ENCODE data around the gene ZNF141. TPM values are rescaled to one million over a fixed set of nuclear protein-coding genes. Genes with fewer than 3 reads are reported as not detected.
"Not testable (repeated sequence)": the region's sequence is repeated elsewhere in the genome, so short reads cannot be mapped to it uniquely, and the experiment has no call there.

ZNF141 gene
- 10 to 100 TPM; 19.7 to 76.1 (median 29.0) TPM for total RNA-seq
- 10 to 100 TPM; 10.7 to 17.7 TPM for polyA plus RNA-seq
- total RNA-seq, result 61.0 reads per million, percentile 75 among the genes with 10 or more reads in this experiment

DNA sequence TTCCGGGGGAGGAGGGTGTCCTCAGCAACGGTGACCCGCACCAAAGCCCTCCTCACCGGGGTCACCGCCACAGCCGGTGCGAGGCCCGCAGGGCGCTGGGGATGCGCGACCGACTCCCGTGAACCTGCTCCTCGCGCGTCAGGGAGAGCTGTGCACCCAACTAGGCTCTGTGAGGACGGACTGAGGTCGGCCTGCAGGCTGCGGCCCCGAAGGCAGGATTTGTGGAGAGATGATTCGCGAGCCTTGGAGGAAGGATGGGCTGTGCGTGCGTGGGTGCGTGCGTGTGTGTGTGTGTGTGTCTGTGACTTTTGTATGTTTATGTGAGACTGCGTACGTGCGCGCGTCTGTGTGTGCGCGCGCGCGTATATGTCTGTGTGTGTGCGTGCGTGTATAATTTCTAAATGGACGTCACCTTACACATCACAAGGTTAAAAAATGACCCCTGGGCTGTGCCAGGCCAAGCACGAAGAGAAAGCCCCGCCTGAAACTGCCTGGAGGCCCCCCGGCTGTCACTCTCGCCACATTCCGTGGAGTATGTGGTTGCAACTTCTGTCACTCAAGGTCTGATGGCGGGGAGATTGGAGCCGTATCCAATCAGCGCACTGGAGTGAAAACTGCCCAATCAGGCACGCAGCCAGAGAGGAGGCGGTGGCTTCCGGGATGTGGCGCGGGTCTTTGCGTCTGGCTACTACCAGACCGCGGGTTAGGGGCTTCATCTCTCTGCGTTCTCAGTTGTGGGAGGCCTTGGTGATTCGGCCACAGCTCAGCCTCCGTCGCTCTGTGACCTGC lies at the start of gene ZNF141:
TSS of gene ZNF141 (plus strand) at position 672 of the 789 bp plus-strand sequence. CDS start 170 bp downstream, outside the sequence.
- intact Hi-C loops (cut with micrococcal nuclease), result loop anchor here (1.0 to 5.0 kb wide), 11 partner anchors 35 to 649 kb away; partner anchors contain the start of genes ATP5ME (in 2 of the 2), MYL5 (in 2 of the 2), PIGG (in 2 of the 2) and ZNF718 (in 2 of the 2)
- no peaks in the 10 kb centered on the region for H3K27me3 ChIP-seq (ENCODE audit: control insufficient read depth in 2 of 2, insufficient read depth in 2 of 2, low read length in 2 of 2)
- H3K27ac ChIP-seq (ENCODE audit: low read depth, low read length), result peak within 1 kb of the TSS; percentile 85
- peaks cover 9 to 10% of the 10 kb centered on the region in 2 donors for H3K4me1 ChIP-seq (ENCODE audit: control insufficient read depth in 2 of 2, insufficient read depth in 2 of 2, low read length in 2 of 2)
- peaks cover 9 to 74% (median 38%) of the 10 kb centered on the region in 11 donors for H3K9me3 Mint-ChIP-seq
- H3K36me3 Mint-ChIP-seq, result peaks cover 16 to 55% (median 52%) of the 10 kb centered on the region in 5 donors
- H3K4me1 Mint-ChIP-seq, result peaks cover 11 to 46% (median 41%) of the 10 kb centered on the region in 7 donors
- H3K4me3 ChIP-seq (ENCODE audit: low read length), result peak within 1 kb of the TSS; percentile 91
- DNase-seq (peak; percentile 74 to 95 (median 93)), ATAC-seq (peak; percentile 93)
- H3K9me3 ChIP-seq (ENCODE audit: control insufficient read depth in 2 of 3, low read length in 3 of 3), result peaks cover 0 to 34% (median 16%) of the 10 kb centered on the region in 3 experiments
- ChIA-PET CTCF (no interaction called here), POLR2A (interaction anchor here (0.7 to 3.2 kb wide), 9 partner anchors 29 to 334 kb away, joined by 3 to 24 read pairs (median 4); partner anchors contain the start of gene ZNF718)
- peak within 1 kb of the TSS; percentile 95 to 100 (median 99) for H3K27ac Mint-ChIP-seq
- peak within 1 kb of the TSS; percentile 93 to 100 (median 99) for H3K4me3 Mint-ChIP-seq
- H3K36me3 ChIP-seq (ENCODE audit: control insufficient read depth in 2 of 3, insufficient read depth in 3 of 3, low read length in 3 of 3), result peaks cover 0 to 25% (median 6%) of the 10 kb centered on the region in 3 experiments
- peaks cover 0 to 6% (median 0%) of the 10 kb centered on the region in 5 donors for H3K27me3 Mint-ChIP-seq

DNA sequence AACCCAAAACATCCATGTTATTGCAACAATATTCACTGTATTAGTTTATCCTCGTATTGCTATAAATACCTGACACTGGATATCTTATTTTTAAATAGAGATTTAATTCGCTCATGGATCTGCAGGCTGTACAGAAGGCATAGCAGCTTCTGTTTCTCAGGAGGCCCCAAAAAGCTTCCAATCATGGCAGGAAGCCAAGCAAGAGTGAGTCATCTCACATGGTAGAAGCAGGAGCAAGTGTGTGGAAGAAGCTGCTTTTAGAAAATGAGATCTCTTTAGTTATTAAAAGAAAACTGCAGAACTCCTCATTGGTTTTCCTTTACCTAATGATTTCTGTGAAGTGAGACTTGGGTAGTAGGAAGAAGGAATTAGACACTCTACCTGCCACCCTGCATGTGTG lies 48.7 kb upstream of the ZNF141 start:
- ChIA-PET CTCF (no interaction called here), POLR2A (no interaction called here)
- Mint-ChIP-seq H3K27me3 (no peaks in the 10 kb centered on the region), H3K4me1 (no peaks in the 10 kb centered on the region), H3K9me3 (peaks cover 0 to 87% (median 31%) of the 10 kb centered on the region in 11 donors), H3K4me3 (no peak overlapping the region), H3K36me3 (no peaks in the 10 kb centered on the region), H3K27ac (no peak overlapping the region)
- ATAC-seq, result no peak
- no peaks in the 10 kb centered on the region for H3K4me1 ChIP-seq (ENCODE audit: control insufficient read depth in 2 of 2, insufficient read depth in 2 of 2, low read length in 2 of 2)
- H3K36me3 ChIP-seq (ENCODE audit: control insufficient read depth in 2 of 3, insufficient read depth in 3 of 3, low read length in 3 of 3), result no peaks in the 10 kb centered on the region
- intact Hi-C loops (cut with micrococcal nuclease), result no loop called here
- no peak overlapping the region for H3K4me3 ChIP-seq (ENCODE audit: low read length)
- H3K9me3 ChIP-seq (ENCODE audit: control insufficient read depth in 2 of 3, low read length in 3 of 3), result peaks cover 0 to 17% (median 0%) of the 10 kb centered on the region in 3 experiments
- H3K27ac ChIP-seq (ENCODE audit: low read depth, low read length), result no peak overlapping the region
- no peaks in the 10 kb centered on the region for H3K27me3 ChIP-seq (ENCODE audit: control insufficient read depth in 2 of 2, insufficient read depth in 2 of 2, low read length in 2 of 2)
- no peak for DNase-seq

DNA sequence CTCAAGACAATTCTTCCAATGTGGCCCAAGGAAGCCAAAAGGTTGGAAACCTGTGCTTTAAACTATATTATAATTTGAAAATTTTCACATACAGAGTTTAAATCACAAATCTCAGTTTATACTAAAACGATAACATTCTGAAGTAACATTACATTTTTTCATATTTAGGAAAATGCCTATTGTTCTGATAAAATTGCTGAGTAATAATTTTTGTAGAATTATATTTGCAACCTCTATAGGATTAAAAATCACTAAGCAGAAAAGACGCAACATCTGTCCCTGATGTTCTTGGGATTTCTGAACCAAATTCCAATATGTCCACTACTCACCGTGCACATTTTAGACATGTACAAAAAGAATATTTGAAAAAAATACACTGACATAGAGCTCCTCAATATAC lies 42.9 kb upstream of the ZNF141 start:
- ChIA-PET CTCF (no interaction called here), POLR2A (no interaction called here)
- no peaks in the 10 kb centered on the region for H3K27me3 Mint-ChIP-seq
- Histone ChIP-seq H3K4me1 (ENCODE audit: control insufficient read depth in 2 of 2, insufficient read depth in 2 of 2, low read length in 2 of 2) (no peaks in the 10 kb centered on the region), H3K9me3 (ENCODE audit: control insufficient read depth in 2 of 3, low read length in 3 of 3) (peaks cover 0 to 12% (median 0%) of the 10 kb centered on the region in 3 experiments), H3K27ac (ENCODE audit: low read depth, low read length) (no peak overlapping the region), H3K27me3 (ENCODE audit: control insufficient read depth in 2 of 2, insufficient read depth in 2 of 2, low read length in 2 of 2) (no peaks in the 10 kb centered on the region), H3K4me3 (ENCODE audit: low read length) (no peak overlapping the region), H3K36me3 (ENCODE audit: control insufficient read depth in 2 of 3, insufficient read depth in 3 of 3, low read length in 3 of 3) (no peaks in the 10 kb centered on the region)
- no peaks in the 10 kb centered on the region for H3K4me1 Mint-ChIP-seq
- H3K27ac Mint-ChIP-seq, result no peak overlapping the region
- peaks cover 0 to 69% (median 16%) of the 10 kb centered on the region in 11 donors for H3K9me3 Mint-ChIP-seq
- H3K36me3 Mint-ChIP-seq, result no peaks in the 10 kb centered on the region
- DNase-seq (no peak), ATAC-seq (no peak)
- intact Hi-C loops (cut with micrococcal nuclease), result no loop called here
- no peak overlapping the region for H3K4me3 Mint-ChIP-seq

DNA sequence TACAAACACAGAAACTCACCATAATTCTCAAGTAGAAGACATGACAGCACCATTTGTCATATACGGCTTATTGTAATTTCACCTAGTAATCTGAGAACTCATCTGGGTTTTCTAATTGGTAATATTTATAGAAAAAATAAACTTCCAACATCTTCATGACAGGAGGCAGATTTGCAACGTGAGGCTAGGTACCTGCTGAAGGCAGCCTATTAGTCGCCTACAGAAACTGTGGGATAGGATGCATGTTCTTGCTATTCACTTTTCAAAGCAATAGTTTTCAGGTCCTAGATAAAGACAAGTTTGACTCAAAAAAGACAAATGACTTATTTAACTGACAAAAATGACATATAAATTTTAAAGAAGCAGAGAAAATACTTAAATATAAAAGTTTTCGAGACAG lies 35.2 kb upstream of the ZNF141 start:
- Histone ChIP-seq H3K27ac (ENCODE audit: low read depth, low read length) (no peak overlapping the region), H3K27me3 (ENCODE audit: control insufficient read depth in 2 of 2, insufficient read depth in 2 of 2, low read length in 2 of 2) (no peaks in the 10 kb centered on the region), H3K9me3 (ENCODE audit: control insufficient read depth in 2 of 3, low read length in 3 of 3) (peaks cover 0 to 36% (median 0%) of the 10 kb centered on the region in 3 experiments), H3K36me3 (ENCODE audit: control insufficient read depth in 2 of 3, insufficient read depth in 3 of 3, low read length in 3 of 3) (no peaks in the 10 kb centered on the region), H3K4me1 (ENCODE audit: control insufficient read depth in 2 of 2, insufficient read depth in 2 of 2, low read length in 2 of 2) (peaks cover 5 to 6% of the 10 kb centered on the region in 2 donors), H3K4me3 (ENCODE audit: low read length) (no peak overlapping the region)
- H3K4me1 Mint-ChIP-seq, result peaks cover 5 to 11% (median 7%) of the 10 kb centered on the region in 7 donors
- peaks cover 0 to 20% (median 5%) of the 10 kb centered on the region in 5 donors for H3K36me3 Mint-ChIP-seq
- ChIA-PET POLR2A (no interaction called here), CTCF (no interaction called here)
- H3K27me3 Mint-ChIP-seq, result peaks cover 0 to 45% (median 42%) of the 10 kb centered on the region in 5 donors
- peak overlapping the region in 1 of 10 donors; percentile 29 for H3K4me3 Mint-ChIP-seq
- ATAC-seq (no peak), DNase-seq (no peak)
- intact Hi-C loops (cut with micrococcal nuclease), result no loop called here
- H3K9me3 Mint-ChIP-seq, result peaks cover 6 to 88% (median 46%) of the 10 kb centered on the region in 11 donors
- no peak overlapping the region for H3K27ac Mint-ChIP-seq

DNA sequence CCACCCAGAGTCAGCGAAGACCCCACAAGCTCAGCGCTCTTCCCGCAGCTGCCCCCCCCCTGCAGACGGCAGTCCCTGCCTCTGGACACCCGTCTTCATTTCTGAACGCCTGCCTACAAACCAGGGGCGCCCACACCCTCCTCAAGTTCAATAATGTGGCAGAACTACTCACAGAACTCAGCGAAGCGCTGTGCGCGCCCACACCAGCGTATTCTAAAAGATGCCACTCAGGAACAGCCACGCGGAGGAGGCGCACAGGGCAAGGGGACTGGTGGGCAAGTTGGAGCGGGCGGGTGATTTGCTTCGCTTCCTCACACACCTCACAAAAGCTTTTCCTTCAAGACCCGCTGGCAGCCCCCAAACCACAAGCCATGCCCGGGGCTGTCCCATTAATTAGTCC lies 33.1 kb upstream of the ZNF141 start:
- peaks cover 6 to 92% (median 53%) of the 10 kb centered on the region in 11 donors for H3K9me3 Mint-ChIP-seq
- H3K4me3 Mint-ChIP-seq, result peak overlapping the region in 3 of 10 donors; percentile 4 to 42 (median 15)
- H3K4me1 ChIP-seq (ENCODE audit: control insufficient read depth in 2 of 2, insufficient read depth in 2 of 2, low read length in 2 of 2); DNase-seq; intact Hi-C loops (cut with micrococcal nuclease); H3K27ac ChIP-seq (ENCODE audit: low read depth, low read length); CTCF ChIA-PET; H3K27ac Mint-ChIP-seq; H3K4me3 ChIP-seq (ENCODE audit: low read length); H3K36me3 ChIP-seq (ENCODE audit: control insufficient read depth in 2 of 3, insufficient read depth in 3 of 3, low read length in 3 of 3); ATAC-seq; POLR2A ChIA-PET; H3K27me3 ChIP-seq (ENCODE audit: control insufficient read depth in 2 of 2, insufficient read depth in 2 of 2, low read length in 2 of 2): not testable (repeated sequence)
- H3K4me1 Mint-ChIP-seq, result peaks cover 5 to 11% (median 7%) of the 10 kb centered on the region in 7 donors
- H3K9me3 ChIP-seq (ENCODE audit: control insufficient read depth in 2 of 3, low read length in 3 of 3), result peaks cover 0 to 39% (median 0%) of the 10 kb centered on the region in 3 experiments
- H3K36me3 Mint-ChIP-seq, result peaks cover 0 to 20% (median 5%) of the 10 kb centered on the region in 5 donors
- H3K27me3 Mint-ChIP-seq, result peaks cover 0 to 51% (median 42%) of the 10 kb centered on the region in 5 donors

DNA sequence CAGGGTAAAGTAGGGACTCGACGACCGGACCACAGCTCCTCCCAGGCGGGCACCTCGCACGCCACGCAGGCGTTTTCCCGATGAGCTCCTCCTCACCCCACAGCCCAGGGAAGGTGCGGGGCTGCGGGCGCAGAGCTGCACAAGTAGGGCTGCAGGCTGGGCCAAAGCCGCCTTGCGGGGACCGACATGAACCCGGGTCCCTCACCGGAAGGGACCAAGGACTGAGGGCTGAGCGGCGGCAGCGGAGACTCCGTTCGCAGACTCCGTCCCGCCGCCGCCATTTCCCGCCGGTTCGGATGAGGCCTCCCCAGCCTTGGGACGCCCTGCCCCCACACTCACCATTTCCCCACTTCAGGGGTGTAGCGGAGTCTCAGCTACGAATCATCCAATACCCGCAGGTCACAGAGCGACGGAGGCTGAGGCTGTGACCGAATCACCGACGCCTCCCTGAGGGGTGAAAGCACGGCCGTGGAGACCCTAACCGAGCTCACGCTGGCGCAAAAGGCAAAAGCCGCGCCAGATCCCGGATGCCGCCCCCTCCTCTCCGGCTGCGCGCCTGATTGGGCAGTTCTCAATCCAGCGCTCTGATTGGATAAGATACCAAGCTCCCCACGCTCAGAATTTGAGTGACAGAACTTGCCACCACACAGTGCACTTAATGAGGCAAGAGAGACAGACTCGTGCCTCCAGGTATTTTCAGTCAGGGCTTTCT lies 32.5 kb upstream of the ZNF141 start, which contains the start of gene ZNF732:
TSS of gene ZNF732 (minus strand) at position 506 of the 712 bp plus-strand sequence. CDS start at position 342, 164 bp downstream.
- peak within 1 kb of the TSS in 5 of 10 donors; percentile 4 to 42 (median 25) for H3K4me3 Mint-ChIP-seq
- H3K27me3 Mint-ChIP-seq, result peaks cover 0 to 49% (median 42%) of the 10 kb centered on the region in 5 donors
- CTCF ChIA-PET, result no interaction called here
- H3K9me3 Mint-ChIP-seq, result peaks cover 7 to 95% (median 55%) of the 10 kb centered on the region in 11 donors
- no peak for DNase-seq
- peaks cover 0 to 20% (median 5%) of the 10 kb centered on the region in 5 donors for H3K36me3 Mint-ChIP-seq
- H3K27me3 ChIP-seq (ENCODE audit: control insufficient read depth in 2 of 2, insufficient read depth in 2 of 2, low read length in 2 of 2), result no peaks in the 10 kb centered on the region
- H3K9me3 ChIP-seq (ENCODE audit: control insufficient read depth in 2 of 3, low read length in 3 of 3), result peaks cover 0 to 39% (median 0%) of the 10 kb centered on the region in 3 experiments
- H3K27ac Mint-ChIP-seq, result no peak within 1 kb of the TSS
- peaks cover 5 to 6% of the 10 kb centered on the region in 2 donors for H3K4me1 ChIP-seq (ENCODE audit: control insufficient read depth in 2 of 2, insufficient read depth in 2 of 2, low read length in 2 of 2)
- no peak within 1 kb of the TSS for H3K27ac ChIP-seq (ENCODE audit: low read depth, low read length)
- peaks cover 5 to 11% (median 7%) of the 10 kb centered on the region in 7 donors for H3K4me1 Mint-ChIP-seq
- H3K4me3 ChIP-seq (ENCODE audit: low read length), result no peak within 1 kb of the TSS
- POLR2A ChIA-PET, result no interaction called here
- H3K36me3 ChIP-seq (ENCODE audit: control insufficient read depth in 2 of 3, insufficient read depth in 3 of 3, low read length in 3 of 3), result no peaks in the 10 kb centered on the region
- no peak for ATAC-seq
- intact Hi-C loops (cut with micrococcal nuclease), result no loop called here
